ENCODE data around the gene SETMAR.
A peak's percentile ranks its signal among the peaks of the same experiment; 100 is the strongest.
"Not testable (repeated sequence)": the region's sequence is repeated elsewhere in the genome, so short reads cannot be mapped to it uniquely, and the experiment has no call there.

SETMAR gene

GRCh38 chr3:4303187-4304123 is at the start of gene SETMAR:
Gene SETMAR (plus strand): TSS chr3:4303369. CDS start chr3:4303371, 2 bp downstream.
- DNase-seq: peak; percentile 43 to 95 (median 83)

- no peak for DNase-seq
Observed at GRCh38 chr3:4261406-4261805, 41.8 kb upstream of the SETMAR start.

DNA sequence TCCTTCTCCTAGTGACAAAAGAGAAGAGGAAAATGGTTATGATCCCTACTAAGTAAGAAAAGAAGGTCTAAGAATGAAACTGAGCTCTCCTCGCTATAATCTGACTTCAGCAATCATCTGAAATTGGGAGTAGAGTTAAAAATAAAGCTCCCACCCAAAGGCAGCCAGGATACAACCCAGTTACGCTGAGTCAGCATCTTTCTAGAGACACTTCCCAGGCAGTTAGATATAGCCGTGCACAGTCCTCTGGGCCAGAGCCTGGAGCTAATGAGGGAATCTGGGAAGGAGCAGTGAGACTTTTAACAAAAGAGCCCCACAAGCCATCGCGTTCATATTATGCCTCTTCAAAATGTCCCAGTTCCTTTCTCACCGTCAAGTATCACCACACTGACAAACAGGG is 39.1 kb upstream of the SETMAR start:
- no peak for DNase-seq

GRCh38 chr3:4270720-4271119 is 32.4 kb upstream of the SETMAR start:
- DNase-seq: no peak

DNA sequence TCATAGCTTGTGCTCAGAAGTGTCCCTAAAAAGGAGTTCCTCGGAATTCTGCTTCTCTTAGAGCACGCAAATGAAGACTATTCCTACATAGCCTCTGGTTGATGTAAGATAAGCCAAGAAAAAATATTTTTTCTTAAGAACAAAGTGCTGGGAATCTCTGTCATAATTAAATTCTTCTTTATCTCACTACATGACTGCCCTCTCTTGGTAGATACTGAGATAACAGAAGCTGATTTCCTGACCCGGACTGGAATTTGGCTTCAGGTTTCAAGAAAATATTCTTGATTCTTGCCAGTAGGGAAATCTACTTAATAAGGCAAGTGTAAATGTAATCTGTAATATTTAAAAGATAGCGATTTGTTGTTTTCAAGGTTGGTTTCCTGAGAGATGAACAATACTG is 31.3 kb upstream of the SETMAR start:
- DNase-seq: peak in 1 of 51 donors; percentile 18

GRCh38 chr3:4279516-4280105 is 23.6 kb upstream of the SETMAR start:
- DNase-seq: no peak

- DNase-seq: no peak
Observed at GRCh38 chr3:4281991-4282390, 21.2 kb upstream of the SETMAR start.

- no peak for DNase-seq
Observed at GRCh38 chr3:4284865-4285264, 18.3 kb upstream of the SETMAR start.

GRCh38 chr3:4289044-4289443 is 14.1 kb upstream of the SETMAR start:
- DNase-seq: no peak

GRCh38 chr3:4290272-4290893 is 12.8 kb upstream of the SETMAR start:
- peak in 8 of 51 donors; percentile 2 to 59 (median 25) for DNase-seq

DNA sequence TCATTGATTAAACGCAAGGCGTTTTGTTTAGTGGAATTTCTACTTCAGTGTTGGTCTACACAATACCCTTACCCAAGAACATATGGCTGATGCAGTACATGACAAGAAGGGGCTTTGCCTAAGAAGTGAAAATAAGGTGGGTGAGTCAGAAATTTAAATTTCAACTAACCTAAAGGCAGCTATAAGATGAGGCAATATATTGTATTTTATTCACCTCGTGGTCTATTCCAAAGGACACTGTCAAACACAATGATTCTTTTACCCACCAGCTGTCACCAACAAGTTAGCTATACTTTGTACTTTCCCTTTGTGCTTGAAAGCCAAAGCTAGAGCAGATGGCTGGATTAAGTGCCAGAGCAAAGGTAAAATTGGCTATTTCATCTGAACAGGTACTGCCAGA is 10.9 kb upstream of the SETMAR start:
- DNase-seq: no peak

GRCh38 chr3:4294616-4295327 is 8.4 kb upstream of the SETMAR start:
- no peak for DNase-seq

DNA sequence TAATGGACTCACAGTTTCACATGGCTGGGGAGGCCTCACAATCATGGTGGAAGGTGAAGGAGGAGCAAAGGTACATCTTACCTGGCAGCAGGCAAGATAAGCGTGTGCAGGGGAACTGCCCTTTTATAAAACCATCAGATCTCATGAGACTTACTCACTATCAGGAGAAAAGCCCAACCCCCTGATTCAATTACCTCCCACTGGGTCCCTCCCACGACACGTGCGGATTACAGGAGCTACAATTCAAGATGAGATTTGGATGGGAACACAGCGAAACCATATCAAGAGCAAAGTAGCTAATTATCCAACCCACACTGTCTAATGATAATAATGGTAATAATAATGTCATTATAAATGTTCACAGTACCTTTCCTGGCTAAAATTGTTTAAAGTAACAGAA is 6.7 kb upstream of the SETMAR start:
- DNase-seq: peak in 1 of 51 donors; percentile 53

DNA sequence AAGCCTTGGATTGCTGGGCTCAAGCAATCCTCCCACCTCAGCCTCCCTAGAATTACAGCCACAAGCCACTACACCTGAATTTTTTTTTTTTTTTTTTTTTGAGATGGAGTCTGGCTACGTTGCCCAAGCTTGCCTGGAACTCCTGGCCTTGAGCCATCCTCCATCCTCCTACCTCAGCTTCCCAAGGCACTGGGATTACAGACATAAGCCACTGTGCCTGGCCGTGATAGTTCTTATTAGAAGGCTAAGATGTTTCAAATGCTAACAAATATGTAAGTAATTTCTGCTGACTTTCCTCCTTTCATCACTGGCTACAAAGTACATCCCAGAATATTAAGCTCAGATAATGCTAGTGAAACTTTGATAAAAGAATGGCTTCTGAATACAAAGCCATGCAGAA is 5.7 kb upstream of the SETMAR start:
- no peak for DNase-seq

DNA sequence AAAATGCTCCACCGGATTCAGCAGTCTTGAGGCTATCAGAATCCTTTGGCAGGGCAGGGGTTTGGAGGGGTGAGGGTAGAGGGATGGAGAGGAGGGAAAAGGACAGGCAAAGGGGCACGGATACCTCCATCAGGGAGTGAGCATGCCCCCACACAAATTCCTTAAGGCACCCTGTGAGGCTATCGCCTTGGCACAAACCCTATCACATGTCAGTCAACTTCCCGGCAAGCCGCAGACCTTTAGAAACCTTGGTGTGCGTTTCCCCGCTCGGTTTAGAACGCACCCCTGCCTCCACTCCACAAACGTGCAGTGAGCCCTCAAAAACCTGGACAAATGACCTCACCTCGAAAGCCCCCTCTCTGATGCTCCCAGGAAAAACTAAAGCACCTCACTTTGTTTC is 422 bp upstream of the SETMAR start:
- DNase-seq: peak in 3 of 51 donors; percentile 9 to 35 (median 31)

GRCh38 chr3:4305210-4305609 is 2.0 kb downstream of the SETMAR start:
- DNase-seq: not testable (repeated sequence)

- no peak for DNase-seq
Observed at GRCh38 chr3:4306091-4306490, 2.9 kb downstream of the SETMAR start.

DNA sequence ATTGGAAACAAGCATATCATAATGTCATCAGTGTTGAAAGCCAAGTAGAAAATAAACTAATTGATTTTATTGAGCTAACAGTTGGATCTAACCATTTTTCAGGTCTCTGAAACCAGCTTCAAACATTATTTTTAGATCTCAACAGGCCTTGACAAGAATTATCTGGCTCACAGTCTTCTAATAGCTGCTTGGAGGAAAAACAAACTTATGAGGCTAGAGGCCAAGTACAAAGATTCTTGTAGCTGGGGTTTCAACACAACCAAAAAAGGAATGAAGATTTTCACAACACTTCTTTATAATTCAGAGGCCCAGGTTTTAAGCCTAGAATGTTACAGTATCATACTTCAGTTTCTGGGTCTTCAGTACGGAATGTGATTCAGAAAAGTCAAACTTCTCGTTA is 3.7 kb downstream of the SETMAR start:
- no peak for DNase-seq

- no peak for DNase-seq
Observed at GRCh38 chr3:4309491-4310128, 6.4 kb downstream of the SETMAR start.

- DNase-seq: no peak
Observed at GRCh38 chr3:4310971-4311370, 7.8 kb downstream of the SETMAR start.

GRCh38 chr3:4311496-4311895 is 8.3 kb downstream of the SETMAR start:
- DNase-seq: no peak
